GM21619 (cell line): ENCODE data around the gene DCAF15.
"Not testable (repeated sequence)": the region's sequence is repeated elsewhere in the genome, so short reads cannot be mapped to it uniquely, and the experiment has no call there.

ENCODE experiments used
- ATAC-seq: cut with Tn5 transposase; IDR thresholded peaks from one replicate; pipeline ENCODE4 v1.9.1; 2021; ENCODE audit not compliant: unreplicated experiment

DCAF15 gene

GRCh38 chr19:13959141-13959961, 7.0 kb downstream of the DCAF15 start:
- no peak for ATAC-seq

- ATAC-seq = no peak
Measured at GRCh38 chr19:13959962-13960862, 7.9 kb downstream of the DCAF15 start.

- no peak for ATAC-seq
Measured at GRCh38 chr19:13960863-13961784, 8.8 kb downstream of the DCAF15 start.

DNA sequence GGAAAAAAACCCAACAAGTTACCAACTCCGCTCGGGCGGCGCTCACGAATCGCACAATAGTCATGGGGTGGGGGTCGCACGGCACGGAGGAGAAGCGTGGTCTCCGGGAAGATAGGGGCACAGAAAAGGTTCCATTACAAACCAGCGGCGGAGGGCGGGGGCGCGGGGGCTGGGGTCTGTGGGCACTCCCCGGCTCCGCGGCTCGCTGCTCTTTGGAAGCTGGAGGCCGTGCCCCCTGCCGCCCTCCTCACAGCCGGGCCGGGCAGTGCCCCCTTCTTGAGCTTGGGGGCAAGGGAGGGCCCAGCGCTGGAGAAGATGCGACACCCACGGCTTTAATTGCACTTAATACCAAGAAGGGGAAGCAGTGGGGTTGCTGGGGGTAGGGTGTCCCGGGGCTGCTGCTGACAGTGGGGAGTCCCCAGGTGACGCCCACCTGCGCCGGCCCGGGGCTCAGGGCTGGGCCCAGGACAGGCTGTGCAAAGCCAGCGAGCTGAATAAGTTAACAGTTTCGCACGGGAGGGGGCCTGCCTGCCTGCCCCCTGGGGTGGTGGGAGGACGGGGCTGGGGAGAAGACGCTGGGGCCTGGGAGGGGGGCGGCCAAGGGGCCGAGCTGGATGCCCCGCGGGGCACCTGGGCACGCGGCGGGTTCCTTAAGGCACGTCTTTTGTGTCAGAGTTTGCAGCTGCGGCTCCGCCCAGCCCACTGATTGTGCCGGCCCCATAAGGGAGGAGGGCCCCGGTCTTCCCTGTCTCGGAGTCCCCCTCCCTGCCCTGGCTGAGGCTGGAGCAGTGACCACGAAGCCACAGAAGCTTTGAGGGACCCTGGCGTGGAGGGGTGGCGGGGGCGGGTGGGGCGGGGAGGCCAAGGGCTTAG, 9.8 kb downstream of the DCAF15 start:
- ATAC-seq = no peak

DNA sequence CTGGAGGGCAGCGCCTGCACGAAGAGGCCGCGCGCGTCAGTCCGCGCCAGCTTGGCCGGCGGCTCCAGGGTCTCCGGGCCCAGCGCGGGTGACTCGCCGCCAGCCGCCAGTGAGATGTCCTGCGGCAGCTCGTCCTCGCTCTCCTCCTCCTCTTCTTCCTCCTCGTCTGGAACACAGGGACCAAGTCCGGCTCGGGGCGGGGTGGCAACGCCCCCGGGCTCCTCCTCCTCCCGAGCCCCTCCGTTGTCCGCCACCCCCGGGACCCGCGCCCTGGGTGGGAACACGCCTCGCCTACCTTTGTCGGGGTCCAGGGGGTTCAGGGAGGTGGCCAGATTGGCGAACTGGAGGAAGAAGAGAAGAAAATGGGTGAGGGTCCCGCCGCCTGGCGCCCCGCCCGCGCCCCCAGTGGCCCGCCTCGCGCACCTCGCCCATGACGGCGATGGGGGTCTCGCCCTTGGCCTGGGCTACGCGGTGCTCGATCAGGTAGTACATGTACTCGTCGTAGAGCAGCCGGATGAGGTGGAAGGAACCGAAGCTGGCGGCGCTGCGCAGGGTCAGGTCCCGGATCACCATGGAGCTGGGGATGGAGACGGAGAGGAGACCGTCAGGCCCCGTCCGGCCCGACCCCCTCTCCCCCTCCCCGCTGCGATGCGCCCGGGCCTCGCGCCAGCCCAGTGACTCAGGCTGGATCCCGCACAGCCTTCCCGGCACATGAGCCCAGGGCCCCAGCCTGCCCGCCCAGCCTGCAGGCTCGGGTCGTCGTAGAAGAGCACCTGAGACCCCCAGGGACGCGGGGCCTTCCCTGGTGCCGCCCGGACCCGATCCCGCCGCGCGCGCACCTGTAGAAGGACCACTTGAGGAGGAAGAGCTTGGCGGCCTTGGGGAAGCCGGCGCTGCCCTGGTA, 10.6 kb downstream of the DCAF15 start:
- no peak for ATAC-seq

DNA sequence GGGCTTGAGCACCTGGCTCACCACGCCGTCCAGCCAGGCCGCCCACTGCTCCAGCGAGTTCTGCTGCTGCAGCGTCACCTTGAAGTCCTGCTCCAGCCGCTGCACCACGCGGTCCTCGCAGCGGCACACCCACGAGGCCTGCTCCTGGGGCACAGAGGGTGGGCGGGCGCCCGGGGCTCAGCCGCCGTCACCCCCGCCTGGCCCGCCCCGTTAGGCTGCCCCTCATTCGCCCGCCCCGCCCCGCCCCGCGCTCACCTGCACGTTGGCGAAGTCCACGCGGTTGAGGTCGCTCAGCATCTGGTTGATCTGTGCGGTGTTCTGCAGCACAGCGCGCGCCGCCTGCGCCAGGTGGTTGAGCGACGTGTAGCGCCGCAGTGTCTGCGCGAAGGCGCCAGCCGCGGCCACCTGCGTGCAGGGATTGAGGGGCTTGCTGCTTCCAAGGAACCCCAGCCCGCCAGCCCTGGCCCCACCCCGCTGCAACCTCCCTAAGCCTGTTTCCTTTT, 11.3 kb downstream of the DCAF15 start:
- ATAC-seq = no peak

GRCh38 chr19:13964776-13965175, 12.5 kb downstream of the DCAF15 start:
- no peak for ATAC-seq

DNA sequence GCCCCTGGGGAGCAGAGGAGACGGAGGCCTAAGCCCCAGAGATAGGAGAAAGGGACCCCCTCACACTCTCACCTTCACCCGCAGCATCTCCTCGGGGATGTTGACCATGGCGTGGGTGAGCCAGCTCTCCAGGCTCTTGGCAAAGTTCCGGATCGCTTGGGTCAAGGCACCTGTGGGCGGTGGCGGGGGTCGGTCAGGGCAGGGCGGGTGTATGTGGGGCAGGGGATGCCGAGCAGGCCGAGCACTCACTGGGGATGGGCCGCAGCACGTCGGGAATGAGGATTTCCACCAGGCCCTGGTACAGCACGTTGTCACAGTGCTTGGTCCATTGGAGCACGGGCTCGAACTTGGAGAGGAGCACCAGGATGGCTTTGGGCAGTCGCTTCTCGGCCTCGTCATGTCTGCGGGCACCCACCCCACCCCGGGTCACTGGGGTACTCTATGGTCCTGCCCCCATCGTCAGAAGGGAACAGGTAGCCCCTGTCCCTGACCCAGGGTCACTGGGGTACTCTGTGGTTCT, 13.1 kb downstream of the DCAF15 start:
- ATAC-seq = no peak

DNA sequence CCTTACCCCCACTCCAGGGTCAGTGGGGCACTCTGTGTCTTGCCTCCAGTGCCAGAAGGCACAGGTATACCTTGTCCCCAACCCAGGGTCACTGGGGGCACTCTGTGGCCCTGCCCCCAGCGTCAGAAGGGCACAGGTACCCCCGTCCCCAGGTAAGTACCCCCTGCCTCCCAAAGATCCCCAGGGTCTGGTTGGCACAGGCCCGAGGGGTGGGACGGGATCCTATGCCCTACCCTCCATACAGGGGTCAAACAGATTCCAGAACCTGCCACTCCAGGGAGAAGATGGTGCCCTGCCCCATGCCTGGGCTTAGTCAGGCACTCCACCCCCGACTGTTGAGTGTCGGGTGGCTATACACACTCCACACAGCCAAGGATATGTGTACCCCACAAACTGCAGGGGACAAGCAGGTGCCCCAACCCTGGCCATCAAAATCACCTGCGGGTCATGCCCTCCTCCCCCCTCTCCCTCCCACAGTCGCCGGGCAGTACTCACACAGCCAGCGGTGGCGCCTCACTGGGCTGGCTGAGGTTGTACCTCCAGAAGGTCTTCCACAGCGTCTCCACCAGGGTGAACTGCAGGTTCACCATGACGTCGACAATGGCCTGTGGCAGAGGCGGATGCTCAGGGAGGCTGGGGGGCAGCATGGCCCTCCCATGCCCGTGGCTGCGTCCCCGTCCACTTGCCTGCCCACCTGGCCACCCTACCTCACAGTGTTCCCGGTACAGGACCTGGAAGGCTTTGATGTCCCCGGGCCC, 13.8 kb downstream of the DCAF15 start:
- no peak for ATAC-seq

GRCh38 chr19:13966684-13967128, 14.4 kb downstream of the DCAF15 start:
- ATAC-seq = no peak

- not testable (repeated sequence) for ATAC-seq
Measured at GRCh38 chr19:13967206-13967605, 14.9 kb downstream of the DCAF15 start.

- no peak for ATAC-seq
Measured at GRCh38 chr19:13968383-13968935, 16.1 kb downstream of the DCAF15 start.

DNA sequence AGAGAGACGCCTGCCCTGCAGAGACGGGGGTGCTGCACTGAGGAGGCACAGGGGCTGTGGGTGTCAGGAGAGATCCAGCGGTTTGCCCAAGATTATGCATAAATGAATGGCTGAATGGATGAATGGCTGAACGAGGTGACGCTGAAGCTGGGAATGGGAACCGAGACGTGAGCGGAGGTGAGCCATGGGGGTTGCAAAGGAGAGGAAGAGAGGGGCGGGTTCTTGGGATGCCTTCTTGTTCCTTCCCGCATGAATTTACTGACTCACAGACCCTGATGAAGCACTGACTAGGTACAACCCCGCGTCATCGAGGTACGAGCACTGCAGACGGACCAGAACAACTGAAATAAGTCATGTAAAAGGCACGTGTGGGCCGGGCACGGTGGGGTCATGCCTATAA, 16.7 kb downstream of the DCAF15 start:
- ATAC-seq = no peak

DNA sequence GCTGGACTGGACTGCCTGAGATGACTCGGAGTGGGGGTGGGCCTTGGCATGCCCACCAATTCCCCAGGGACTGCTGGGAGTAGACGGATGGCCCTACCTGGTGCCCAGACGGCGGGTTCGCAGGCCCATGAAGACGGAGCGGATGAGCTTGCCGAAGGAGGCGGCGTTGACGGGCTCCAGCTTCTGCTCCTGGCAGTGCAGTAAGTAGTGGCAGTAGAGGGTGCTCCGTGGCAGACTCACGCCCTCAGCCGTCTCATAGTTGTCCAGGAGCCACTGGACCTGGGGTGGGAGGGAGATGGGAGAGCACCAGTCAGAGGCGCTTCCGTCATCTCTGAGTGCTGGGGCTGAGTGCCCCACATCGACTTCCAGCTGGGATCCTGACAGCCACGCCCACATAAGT, 17.6 kb downstream of the DCAF15 start:
- no peak for ATAC-seq

DNA sequence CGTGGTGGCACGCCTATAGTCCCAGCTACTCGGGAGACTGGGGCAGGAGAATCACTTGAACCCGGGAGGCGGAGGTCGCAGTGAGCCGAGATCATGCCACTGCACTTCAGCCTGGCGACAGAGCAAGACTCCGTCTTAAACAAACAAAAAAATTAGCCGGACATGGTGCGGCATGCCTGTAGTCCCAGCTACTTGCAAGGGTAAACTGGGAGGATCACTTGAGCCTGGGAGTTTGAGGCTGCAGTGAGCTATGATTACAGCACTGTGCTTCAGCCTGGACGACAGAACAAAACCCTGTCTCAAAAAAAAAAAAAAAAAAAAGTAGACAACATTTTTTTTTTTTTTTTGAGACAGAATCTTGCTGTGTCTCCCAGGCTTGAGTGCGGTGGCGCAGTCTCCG, 19.6 kb downstream of the DCAF15 start:
- ATAC-seq = not testable (repeated sequence)

DNA sequence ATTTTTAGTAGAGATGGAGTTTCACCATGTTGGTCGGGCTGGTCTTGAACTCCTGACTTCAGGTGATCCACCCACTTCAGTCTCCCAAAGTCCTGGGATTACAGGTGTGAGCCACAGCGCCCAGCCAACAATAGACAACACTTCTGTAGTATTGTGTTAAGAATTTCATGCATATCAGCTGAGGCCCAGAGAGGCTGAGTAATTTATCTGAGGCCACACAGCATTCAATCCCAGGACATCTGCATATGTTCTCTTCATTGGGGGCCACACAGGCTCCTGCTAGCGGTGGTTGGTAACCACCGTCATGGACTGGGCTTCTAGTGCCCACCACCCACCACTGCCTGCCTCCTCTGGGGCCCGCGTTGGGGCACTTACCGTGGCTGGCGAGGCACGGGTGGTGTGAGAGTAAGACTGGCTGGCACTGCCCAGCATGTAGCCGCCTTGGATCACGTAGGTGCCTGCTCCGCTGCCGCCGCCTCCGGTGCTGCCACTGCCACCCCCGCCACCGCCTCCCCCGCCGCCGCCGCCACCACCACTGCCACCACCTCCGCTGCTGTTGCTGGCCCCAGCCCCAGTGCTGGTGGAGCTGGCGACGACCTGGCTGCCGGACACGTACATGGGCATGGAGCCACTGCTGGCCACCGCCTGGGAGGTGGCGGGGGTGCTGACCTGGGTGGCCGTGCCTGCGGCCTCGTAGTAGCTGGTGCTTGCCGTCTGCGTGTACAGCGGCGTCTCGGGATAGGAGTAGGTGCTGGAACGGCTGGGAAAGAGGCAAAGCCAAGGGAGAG, 20.3 kb downstream of the DCAF15 start:
- no peak for ATAC-seq

GRCh38 chr19:13973479-13973878, 21.2 kb downstream of the DCAF15 start:
- not testable (repeated sequence) for ATAC-seq
